Measurements from ENCODE around the gene CDC42SE2.
"Not testable (repeated sequence)": the region's sequence is repeated elsewhere in the genome, so short reads cannot be mapped to it uniquely, and the experiment has no call there.

The CDC42SE2 gene

DNA sequence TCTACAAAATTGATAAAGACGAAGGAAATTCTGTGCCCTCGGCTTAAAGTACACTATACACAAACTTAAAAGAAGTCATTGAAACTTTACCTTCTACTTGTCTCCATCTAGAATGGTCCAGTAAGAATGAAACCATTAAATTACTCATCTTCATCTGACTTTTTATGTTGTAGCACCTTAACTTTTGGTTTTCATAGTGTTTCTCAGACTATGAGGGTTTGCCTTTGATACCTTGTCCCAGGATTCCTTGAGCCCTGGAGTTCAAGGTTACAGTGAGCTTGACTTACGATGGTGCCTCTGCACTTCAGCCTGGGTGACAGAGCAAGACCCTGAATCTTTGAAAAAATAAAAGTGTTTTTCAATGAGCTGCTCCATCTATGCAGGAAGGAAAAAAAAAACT, 132.2 kb downstream of the CDC42SE2 start:
- no peak overlapping the region for H3K4me3 ChIP-seq (ENCODE audit: low read depth, low read length)
- no peak for DNase-seq (ENCODE audit: low read depth)
- no peak for TF ChIP-seq CTCF (conservative IDR thresholded peaks at IDR 0.05; ENCODE audit: low read depth, low read length)

DNA sequence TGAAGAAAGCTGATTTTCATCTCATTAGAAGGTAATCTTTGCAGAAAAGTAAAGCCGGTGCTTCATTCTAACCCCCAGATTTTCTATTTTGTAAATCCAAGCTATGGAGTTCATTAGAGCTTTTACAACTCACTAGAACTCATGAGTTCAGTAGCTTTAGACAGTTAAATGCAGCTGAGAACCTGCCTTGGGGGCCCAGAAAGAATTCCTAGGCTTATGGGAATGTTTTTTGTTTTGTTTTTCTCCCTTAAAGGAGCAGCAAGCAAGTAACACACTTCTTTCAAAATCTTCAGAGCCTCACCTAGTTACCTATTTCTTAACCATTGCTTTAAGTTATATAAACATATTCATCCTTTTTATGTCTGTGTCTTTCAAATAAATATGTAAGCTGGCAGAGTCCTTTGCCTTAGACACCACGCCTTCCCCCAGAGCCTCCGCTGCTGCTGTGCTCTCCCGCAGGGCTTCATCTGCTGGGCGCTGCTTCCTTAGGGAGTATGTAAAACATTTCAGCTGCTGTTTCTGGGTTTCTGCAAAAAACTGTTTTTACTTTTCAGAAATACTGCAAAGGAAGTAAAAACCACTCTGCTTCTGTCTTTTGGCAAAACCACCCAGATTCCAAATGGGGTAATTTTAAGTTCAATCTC, 132.9 kb downstream of the CDC42SE2 start:
- no peak for DNase-seq (ENCODE audit: low read depth)

DNA sequence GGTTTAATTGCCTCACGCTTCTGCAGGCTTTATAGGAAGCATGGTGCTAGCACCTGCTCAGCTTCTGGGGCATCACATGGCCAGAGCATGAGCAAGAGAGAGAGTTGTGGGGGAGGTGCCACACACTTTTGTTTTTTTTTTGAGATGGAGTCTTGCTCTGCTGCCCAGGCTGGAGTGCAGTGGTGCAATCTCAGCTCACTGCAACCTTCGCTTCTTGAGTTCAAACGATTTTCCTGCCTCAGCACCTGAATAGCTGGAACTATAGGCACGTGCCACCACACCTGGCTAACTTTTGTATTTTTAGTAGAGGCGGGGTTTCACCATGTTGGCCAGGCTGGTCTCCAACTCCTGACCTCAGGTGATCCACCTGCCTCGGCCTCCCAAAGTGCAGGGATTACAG, 135.2 kb downstream of the CDC42SE2 start:
- H3K4me3 ChIP-seq (ENCODE audit: low read depth, low read length); DNase-seq (ENCODE audit: low read depth): not testable (repeated sequence)

More for the DNA sequence above, 132.9 kb downstream of the CDC42SE2 start:
- no peak for TF ChIP-seq CTCF (conservative IDR thresholded peaks at IDR 0.05; ENCODE audit: low read depth, low read length)
- H3K4me3 ChIP-seq (ENCODE audit: low read depth, low read length), result no peak overlapping the region

GRCh38 chr5:131400585-131400984, 136.7 kb downstream of the CDC42SE2 start:
- no peak for DNase-seq (ENCODE audit: low read depth)
- TF ChIP-seq CTCF (conservative IDR thresholded peaks at IDR 0.05; ENCODE audit: low read depth, low read length), result no peak

DNA sequence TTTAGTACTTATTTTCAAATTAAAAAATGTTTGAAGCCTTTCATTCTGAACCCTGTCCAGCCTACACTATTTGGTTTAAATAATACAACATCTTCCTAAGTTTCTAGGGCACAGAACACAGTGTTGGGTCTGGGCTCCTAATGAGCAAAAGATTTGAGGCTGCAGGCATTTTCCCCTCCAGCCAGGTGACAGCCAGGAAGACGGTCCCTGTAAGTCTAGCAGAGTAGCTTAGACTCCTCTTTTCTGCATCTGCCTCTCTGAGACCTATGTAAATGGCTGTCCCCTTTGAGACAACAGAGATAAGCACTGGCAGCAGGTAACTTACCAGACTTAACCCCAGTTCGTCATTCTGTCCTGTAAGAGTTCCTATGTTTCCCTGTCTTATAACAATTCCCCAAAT, 141.8 kb downstream of the CDC42SE2 start:
- no peak overlapping the region for H3K4me3 ChIP-seq (ENCODE audit: low read depth, low read length)
- TF ChIP-seq CTCF (conservative IDR thresholded peaks at IDR 0.05; ENCODE audit: low read depth, low read length), result no peak
- DNase-seq (ENCODE audit: low read depth), result no peak

More at GRCh38 chr5:131400585-131400984, 136.7 kb downstream of the CDC42SE2 start:
- H3K4me3 ChIP-seq (ENCODE audit: low read depth, low read length), result no peak overlapping the region

DNA sequence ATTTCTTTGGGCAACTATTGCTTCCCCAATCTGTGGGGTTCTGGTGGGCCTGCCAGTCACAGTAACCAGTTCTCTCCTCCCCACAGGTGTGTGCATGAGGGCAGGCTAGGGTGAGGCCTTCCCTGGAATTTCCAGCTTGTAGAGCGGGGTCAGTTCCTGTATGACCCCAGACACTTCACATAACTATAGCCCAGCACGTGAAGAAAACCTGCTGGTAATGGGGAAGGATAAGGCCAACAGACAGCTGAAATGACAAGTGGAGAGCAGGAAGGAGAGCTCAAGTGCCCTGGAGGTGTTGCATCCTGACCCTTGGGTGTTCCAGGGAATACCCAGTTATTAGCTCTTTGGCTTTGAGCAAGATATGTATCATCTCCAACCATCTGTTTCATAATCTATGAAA, 142.2 kb downstream of the CDC42SE2 start:
- no peak overlapping the region for H3K4me3 ChIP-seq (ENCODE audit: low read depth, low read length)
- DNase-seq (ENCODE audit: low read depth), result no peak
- TF ChIP-seq CTCF (conservative IDR thresholded peaks at IDR 0.05; ENCODE audit: low read depth, low read length), result no peak

GRCh38 chr5:131406975-131407638, 143.3 kb downstream of the CDC42SE2 start:
- TF ChIP-seq CTCF (conservative IDR thresholded peaks at IDR 0.05; ENCODE audit: low read depth, low read length), result no peak
- no peak overlapping the region for H3K4me3 ChIP-seq (ENCODE audit: low read depth, low read length)
- DNase-seq (ENCODE audit: low read depth), result no peak

Measured in choroid plexus epithelial cell (primary cell).